ENCODE measurements around the gene RSPH6A. TPM values are rescaled to one million over a fixed set of nuclear protein-coding genes. Genes with fewer than 3 reads are reported as not detected.
A peak's percentile ranks its signal among the peaks of the same experiment; 100 is the strongest.
"Not testable (repeated sequence)": the region's sequence is repeated elsewhere in the genome, so short reads cannot be mapped to it uniquely, and the experiment has no call there.

RSPH6A gene
- polyA plus RNA-seq, 6 donors from 2014 or later = not detected

DNA sequence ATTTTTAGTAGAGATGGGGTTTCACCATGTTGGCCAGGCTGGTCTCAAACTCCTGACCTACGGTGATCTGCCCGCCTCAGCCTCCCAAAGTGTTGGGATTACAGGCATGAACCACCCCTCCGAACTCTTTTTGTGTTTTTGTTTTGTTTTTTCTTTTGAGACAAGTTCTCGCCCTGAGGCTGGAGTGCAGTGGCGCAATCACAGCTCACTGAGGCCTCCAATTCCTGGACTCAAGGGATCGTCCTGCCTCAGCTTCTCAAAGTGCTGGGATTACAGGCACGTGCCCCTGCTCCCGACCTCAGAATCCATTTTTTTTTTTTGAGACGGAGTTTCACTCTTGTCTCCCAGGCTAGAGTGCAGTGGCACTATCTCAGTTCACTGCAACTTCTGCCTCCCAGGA lies 57.4 kb downstream of the RSPH6A start:
- Mint-ChIP-seq H3K27me3 (peaks cover 0 to 38% (median 14%) of the 10 kb centered on the region in 3 donors), H3K4me3 (no peak overlapping the region), H3K4me1 (no peaks in the 10 kb centered on the region), H3K9me3 (no peaks in the 10 kb centered on the region), H3K36me3 (no peaks in the 10 kb centered on the region), H3K27ac (no peak overlapping the region)
- no peak for DNase-seq
- no peak for ATAC-seq (ENCODE audit: low read depth in 2 of 2)

DNA sequence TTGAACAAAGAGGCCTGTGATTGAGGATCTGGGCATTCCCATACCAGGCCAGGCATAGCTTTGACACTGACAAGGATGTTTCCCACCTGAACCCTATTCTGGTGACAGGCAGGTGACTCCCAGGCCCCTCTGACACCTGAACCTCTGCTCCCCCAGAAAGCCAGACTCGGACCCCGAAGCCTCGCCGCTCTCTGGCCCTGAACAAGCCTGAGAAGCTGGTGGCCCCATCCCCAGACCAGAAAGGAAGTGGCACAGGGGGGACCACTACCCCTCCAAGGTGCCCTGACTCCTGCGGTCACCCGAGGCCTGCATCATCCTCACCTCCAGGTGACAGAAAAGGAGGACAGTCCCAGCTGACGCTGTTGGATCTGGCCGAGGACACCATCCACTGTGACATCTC lies 60.8 kb downstream of the RSPH6A start:
- Mint-ChIP-seq H3K4me1 (no peaks in the 10 kb centered on the region), H3K36me3 (no peaks in the 10 kb centered on the region), H3K27me3 (peaks cover 0 to 21% (median 9%) of the 10 kb centered on the region in 3 donors), H3K4me3 (no peak overlapping the region), H3K27ac (peak overlapping the region in 1 of 6 donors; percentile 76), H3K9me3 (no peaks in the 10 kb centered on the region)
- ATAC-seq (ENCODE audit: low read depth in 2 of 2) (no peak), DNase-seq (no peak)

DNA sequence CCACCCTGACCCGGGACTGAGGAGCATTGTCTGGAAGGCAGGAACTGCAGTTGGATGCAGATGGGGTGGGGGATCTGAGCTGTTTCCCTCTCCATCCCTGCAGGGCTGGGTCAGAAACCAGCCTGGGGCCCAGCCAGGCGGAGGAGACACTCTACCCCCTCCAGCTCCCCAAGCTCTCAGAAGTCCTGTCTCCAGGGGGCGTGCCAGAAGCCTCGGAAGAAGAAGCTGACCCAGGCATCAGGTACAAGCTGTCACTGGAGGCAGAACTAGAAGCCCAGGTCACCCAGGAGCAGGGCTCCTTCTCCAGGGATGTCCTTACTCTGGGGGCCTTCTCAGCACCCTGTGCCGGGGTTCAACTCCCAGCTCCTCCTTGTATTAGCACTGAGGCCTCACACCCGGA lies 61.6 kb downstream of the RSPH6A start:
- no peak for DNase-seq
- no peak overlapping the region for H3K4me3 Mint-ChIP-seq
- no peaks in the 10 kb centered on the region for H3K36me3 Mint-ChIP-seq
- no peak overlapping the region for H3K27ac Mint-ChIP-seq
- H3K27me3 Mint-ChIP-seq = peaks cover 0 to 13% (median 6%) of the 10 kb centered on the region in 3 donors
- no peaks in the 10 kb centered on the region for H3K9me3 Mint-ChIP-seq
- H3K4me1 Mint-ChIP-seq = no peaks in the 10 kb centered on the region
- ATAC-seq (ENCODE audit: low read depth in 2 of 2) = no peak

DNA sequence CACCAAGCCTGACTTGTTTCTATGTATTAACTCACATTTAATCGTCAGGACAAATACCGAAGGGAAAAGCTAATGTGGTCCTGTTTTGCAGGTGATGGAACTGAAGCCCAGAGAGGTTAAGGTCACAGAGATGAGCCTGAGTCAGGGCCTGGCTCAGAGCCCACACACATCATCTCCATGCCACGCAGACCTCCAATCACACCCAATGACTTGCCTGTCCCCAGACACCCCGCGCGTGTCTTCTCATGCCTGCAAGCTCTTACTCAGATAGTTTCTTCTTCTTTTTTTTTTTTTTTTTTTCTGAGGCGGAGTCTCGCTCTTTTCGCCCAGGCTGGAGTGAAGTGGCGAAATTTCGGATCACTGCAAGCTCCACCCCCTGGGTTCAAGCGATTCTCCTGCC lies 62.5 kb downstream of the RSPH6A start:
- Mint-ChIP-seq H3K27me3 (peaks cover 0 to 18% (median 7%) of the 10 kb centered on the region in 3 donors), H3K36me3 (no peaks in the 10 kb centered on the region), H3K9me3 (no peaks in the 10 kb centered on the region), H3K4me3 (no peak overlapping the region), H3K27ac (no peak overlapping the region), H3K4me1 (no peaks in the 10 kb centered on the region)
- no peak for DNase-seq
- ATAC-seq (ENCODE audit: low read depth in 2 of 2) = no peak

DNA sequence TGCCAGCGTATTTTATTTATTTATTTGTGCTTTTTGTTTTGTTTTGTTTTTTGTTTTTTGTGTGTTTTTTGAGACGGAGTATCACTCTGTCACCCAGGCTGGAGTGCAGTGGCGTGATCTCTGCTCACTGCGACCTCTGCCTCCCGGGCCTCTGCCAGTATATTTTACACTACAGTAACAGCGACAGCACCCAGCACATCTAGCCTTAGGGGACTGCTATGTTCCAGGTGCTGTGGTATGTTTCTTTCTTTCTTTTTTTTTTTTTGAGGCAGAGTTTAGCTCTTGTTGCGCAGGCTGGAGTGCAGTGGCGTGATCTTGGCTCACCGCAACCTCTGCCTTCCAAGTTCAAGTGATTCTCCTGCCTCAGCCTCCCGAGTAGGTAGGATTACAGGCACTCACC lies 63.6 kb downstream of the RSPH6A start:
- H3K27ac Mint-ChIP-seq; H3K36me3 Mint-ChIP-seq; H3K9me3 Mint-ChIP-seq; H3K4me3 Mint-ChIP-seq; ATAC-seq (ENCODE audit: low read depth in 2 of 2); DNase-seq; H3K4me1 Mint-ChIP-seq: not testable (repeated sequence)
- peaks cover 0 to 20% (median 9%) of the 10 kb centered on the region in 3 donors for H3K27me3 Mint-ChIP-seq

DNA sequence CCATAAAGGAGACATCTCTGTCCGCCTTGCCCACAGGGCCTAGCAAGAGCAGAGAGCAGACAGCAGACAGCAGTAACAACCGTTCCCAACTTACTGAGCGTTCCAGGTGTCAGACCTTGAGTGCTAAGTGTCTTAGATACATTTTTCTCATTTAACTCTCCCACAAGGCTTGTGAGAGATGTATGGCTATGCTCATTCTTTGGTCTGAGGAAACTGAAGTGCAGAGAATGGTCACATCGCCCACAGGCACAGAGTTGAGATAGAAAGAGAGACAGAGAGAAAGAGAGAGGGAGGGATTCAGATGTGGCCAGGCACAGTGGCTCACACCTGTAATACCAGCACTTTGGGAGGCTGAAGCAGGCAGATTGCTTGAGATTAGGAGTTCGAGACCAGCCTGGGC lies 67.6 kb downstream of the RSPH6A start:
- H3K27me3 Mint-ChIP-seq = peaks cover 7 to 36% (median 22%) of the 10 kb centered on the region in 3 donors
- no peaks in the 10 kb centered on the region for H3K4me1 Mint-ChIP-seq
- ATAC-seq (ENCODE audit: low read depth in 2 of 2) (no peak), DNase-seq (no peak)
- H3K36me3 Mint-ChIP-seq = no peaks in the 10 kb centered on the region
- H3K9me3 Mint-ChIP-seq = no peaks in the 10 kb centered on the region
- H3K27ac Mint-ChIP-seq = peak overlapping the region in 1 of 6 donors; percentile 62
- H3K4me3 Mint-ChIP-seq = no peak overlapping the region

DNA sequence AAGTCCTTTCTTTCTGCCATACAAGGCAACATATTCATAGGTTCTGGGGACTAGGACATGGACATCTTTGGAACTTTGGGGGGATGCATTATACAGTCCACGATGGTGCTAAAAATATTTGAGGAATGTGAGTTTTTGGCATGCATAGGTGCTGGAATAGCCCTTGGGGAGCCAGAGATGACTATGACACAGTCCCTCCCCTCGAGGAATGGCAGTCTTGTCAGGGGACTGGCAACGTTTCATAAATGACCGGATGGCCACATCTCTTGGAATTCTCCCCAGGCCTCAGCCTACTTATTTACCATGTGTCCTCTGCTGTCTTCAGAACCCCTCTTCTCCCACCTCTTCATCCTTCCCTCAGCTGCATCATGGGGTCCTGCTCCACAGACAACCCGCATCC lies 68.2 kb downstream of the RSPH6A start:
- Mint-ChIP-seq H3K27ac (peak overlapping the region in 1 of 6 donors; percentile 42), H3K27me3 (peaks cover 7 to 40% (median 25%) of the 10 kb centered on the region in 3 donors), H3K4me1 (no peaks in the 10 kb centered on the region), H3K36me3 (no peaks in the 10 kb centered on the region), H3K9me3 (no peaks in the 10 kb centered on the region), H3K4me3 (no peak overlapping the region)
- no peak for DNase-seq
- no peak for ATAC-seq (ENCODE audit: low read depth in 2 of 2)

Other genes starting within 250 kb of the RSPH6A start
- 10 to 100 TPM in 1 of 6 donors, 1 to 10 TPM in 4, not detected in 1; 5.0 to 14.4 (median 7.8) TPM for gene OPA3, start 230.5 kb downstream of the RSPH6A start, polyA plus RNA-seq (ENCODE audit: low read depth in 6 of 6)
- not detected for gene GPR4, start 213.1 kb downstream of the RSPH6A start, polyA plus RNA-seq (ENCODE audit: low read depth in 6 of 6)
- 10 to 100 TPM in 3 of 6 donors, 1 to 10 TPM in 3; 4.3 to 14.1 (median 10.3) TPM for gene EML2, start 175.9 kb downstream of the RSPH6A start, polyA plus RNA-seq (ENCODE audit: low read depth in 6 of 6)
- not detected for gene GIPR, start 147.1 kb downstream of the RSPH6A start, polyA plus RNA-seq (ENCODE audit: low read depth in 6 of 6)
- 1,000 to 10,000 TPM in 2 of 6 donors, 100 to 1,000 TPM in 4; 808 to 1,139 (median 906) TPM for gene SNRPD2, start 123.4 kb downstream of the RSPH6A start, polyA plus RNA-seq (ENCODE audit: low read depth in 6 of 6)
- gene QPCTL, start 122.6 kb downstream of the RSPH6A start, polyA plus RNA-seq (ENCODE audit: low read depth in 6 of 6) = 1 to 10 TPM in 5 of 6 donors, under 1 TPM in 1; 0.70 to 6.8 (median 1.7) TPM
- 10 to 100 TPM in 5 of 6 donors, 1 to 10 TPM in 1; 9.4 to 23.0 (median 13.9) TPM for gene FBXO46, start 84.4 kb downstream of the RSPH6A start, polyA plus RNA-seq (ENCODE audit: low read depth in 6 of 6)
- not detected for gene MEIOSIN, start 81.9 kb downstream of the RSPH6A start, polyA plus RNA-seq (ENCODE audit: low read depth in 6 of 6)
- gene SIX5, start 46.1 kb downstream of the RSPH6A start, polyA plus RNA-seq (ENCODE audit: low read depth in 6 of 6) = under 1 TPM in 1 of 6 donors, not detected in 5; 0.18 TPM
- 1 to 10 TPM in 3 of 6 donors, under 1 TPM in 2, not detected in 1; 0.31 to 2.7 (median 1.1) TPM for gene DMPK, start 32.8 kb downstream of the RSPH6A start, polyA plus RNA-seq (ENCODE audit: low read depth in 6 of 6)
- 10 to 100 TPM; 13.4 to 28.1 (median 22.1) TPM for gene DMWD, start 22.5 kb downstream of the RSPH6A start, polyA plus RNA-seq (ENCODE audit: low read depth in 6 of 6)
- gene SYMPK, start 47.8 kb upstream of the RSPH6A start, polyA plus RNA-seq (ENCODE audit: low read depth in 6 of 6) = 10 to 100 TPM in 2 of 6 donors, 1 to 10 TPM in 4; 6.3 to 24.3 (median 9.0) TPM
- not detected for gene FOXA3, start 49.0 kb upstream of the RSPH6A start, polyA plus RNA-seq (ENCODE audit: low read depth in 6 of 6)
- gene IRF2BP1, start 70.8 kb upstream of the RSPH6A start, polyA plus RNA-seq (ENCODE audit: low read depth in 6 of 6) = 10 to 100 TPM in 1 of 6 donors, 1 to 10 TPM in 5; 3.1 to 10.1 (median 5.9) TPM
- under 1 TPM in 4 of 6 donors, not detected in 2; 0.15 to 0.30 (median 0.28) TPM for gene MYPOP, start 87.3 kb upstream of the RSPH6A start, polyA plus RNA-seq (ENCODE audit: low read depth in 6 of 6)
- gene NANOS2, start 99.5 kb upstream of the RSPH6A start, polyA plus RNA-seq (ENCODE audit: low read depth in 6 of 6) = not detected
- gene NOVA2, start 158.6 kb upstream of the RSPH6A start, polyA plus RNA-seq (ENCODE audit: low read depth in 6 of 6) = not detected
- 10 to 100 TPM in 1 of 6 donors, 1 to 10 TPM in 5; 4.9 to 11.9 (median 7.7) TPM for gene CCDC61, start 180.2 kb upstream of the RSPH6A start, polyA plus RNA-seq (ENCODE audit: low read depth in 6 of 6)
- gene PGLYRP1, start 207.7 kb upstream of the RSPH6A start, polyA plus RNA-seq (ENCODE audit: low read depth in 6 of 6) = 1 to 10 TPM in 1 of 6 donors, not detected in 5; 1.6 TPM
- gene IGFL4, start 225.7 kb upstream of the RSPH6A start, polyA plus RNA-seq (ENCODE audit: low read depth in 6 of 6) = not detected

Data from naive B cell (primary cell).